GM19467 (cell line): ENCODE data around the gene VSIG4.

Experiments used
- ATAC-seq: cut with Tn5 transposase; IDR thresholded peaks from one replicate; pipeline ENCODE4 v1.9.1; 2021; ENCODE audit warnings: mild to moderate bottlenecking, moderate library complexity; ENCODE audit not compliant: unreplicated experiment

The VSIG4 gene

GRCh38 chrX:66024570-66024969 is 15.3 kb downstream of the VSIG4 start:
- no peak for ATAC-seq

GRCh38 chrX:66024092-66024467 is 15.8 kb downstream of the VSIG4 start:
- no peak for ATAC-seq

DNA sequence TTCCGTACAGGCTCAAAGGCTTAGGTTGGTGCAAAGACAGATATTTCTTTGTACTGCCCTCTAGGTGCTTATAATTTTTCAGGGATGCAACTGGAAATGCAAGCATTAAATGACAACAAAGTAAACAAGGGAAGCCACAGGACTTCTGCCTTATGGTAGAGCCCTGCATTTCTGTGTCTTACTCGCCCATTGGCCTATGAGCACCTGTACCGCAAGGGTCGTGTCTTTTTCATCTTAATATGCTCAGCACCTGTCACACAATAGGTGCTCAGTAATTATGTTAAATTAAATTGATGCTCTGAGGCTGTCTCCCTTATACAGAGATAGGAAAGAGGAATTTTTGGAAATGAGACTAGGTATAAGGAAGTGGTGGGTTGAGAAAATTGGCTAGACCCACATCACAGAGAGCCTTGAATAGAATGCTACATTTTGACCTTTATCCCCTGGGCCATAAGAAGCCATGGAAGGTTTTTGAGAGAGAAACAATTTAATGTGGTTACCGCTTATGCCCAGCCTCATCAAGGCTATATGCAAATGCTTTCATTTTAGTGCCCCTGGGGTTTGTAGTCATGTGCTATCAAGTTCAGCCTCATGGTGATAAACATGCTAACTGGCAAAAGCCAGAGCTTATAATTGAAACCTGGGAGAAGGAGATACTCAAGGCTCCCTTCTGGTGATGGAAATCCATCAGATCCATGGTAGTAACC is 16.3 kb downstream of the VSIG4 start:
- no peak for ATAC-seq

GRCh38 chrX:66022632-66023384 is 17.1 kb downstream of the VSIG4 start:
- no peak for ATAC-seq

DNA sequence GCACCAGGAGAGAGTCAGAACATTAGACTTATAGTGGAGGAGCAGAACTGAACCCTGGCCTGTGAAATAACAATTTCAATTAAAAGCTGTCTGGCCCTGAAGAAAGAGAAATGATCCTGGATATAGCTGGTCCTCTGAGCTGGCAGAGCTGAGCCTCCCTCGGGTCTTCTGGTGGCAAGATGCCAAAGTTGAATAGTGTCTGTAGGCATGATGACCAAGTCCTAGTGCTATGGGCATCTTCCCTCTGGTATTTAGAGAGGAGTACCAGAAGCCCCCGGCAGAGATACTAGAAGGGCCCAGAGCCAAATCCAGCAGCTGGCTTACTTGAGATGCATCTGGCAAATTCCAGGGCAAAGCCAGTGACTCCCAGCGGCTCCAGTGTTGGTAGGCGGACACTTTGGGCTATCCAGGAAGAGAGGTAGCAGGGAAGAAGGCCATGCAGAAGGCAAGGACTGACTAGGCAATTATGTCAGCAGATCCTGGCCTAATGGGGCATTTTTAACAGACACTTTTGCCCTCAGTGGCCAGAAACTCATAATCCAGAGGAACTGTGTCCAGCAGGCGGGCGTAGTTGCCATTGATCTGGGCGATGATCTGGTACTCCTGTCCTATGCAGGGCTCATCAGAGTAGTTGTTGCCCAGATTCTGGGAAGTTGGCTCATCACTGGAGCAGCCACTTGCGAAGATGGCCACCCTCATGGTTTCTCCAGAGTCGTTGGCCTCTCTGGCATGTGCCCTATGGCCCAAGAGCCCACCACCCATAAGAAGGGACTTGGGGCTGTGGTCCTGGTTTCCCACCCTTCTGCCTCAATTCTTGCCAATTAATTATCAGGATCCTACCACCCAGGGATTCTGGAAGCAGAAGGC is 17.9 kb downstream of the VSIG4 start:
- ATAC-seq: no peak

DNA sequence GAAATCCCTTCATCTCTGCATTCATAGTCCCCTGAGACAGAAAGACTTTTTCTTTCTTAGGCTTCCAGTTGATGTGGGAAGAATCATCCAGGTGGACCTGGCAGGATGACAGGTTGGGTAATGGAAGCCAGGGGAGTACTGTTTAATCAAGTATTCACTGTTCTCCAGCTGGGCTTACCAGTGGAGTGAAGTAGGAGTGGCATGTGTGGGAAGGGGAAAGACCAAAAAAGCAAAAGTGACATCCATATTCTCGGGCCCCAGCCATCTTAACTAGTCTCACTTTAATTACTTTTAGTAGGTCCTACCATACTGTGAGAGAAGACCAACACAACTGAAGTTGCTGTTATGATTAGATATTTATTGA is 18.5 kb downstream of the VSIG4 start:
- no peak for ATAC-seq

DNA sequence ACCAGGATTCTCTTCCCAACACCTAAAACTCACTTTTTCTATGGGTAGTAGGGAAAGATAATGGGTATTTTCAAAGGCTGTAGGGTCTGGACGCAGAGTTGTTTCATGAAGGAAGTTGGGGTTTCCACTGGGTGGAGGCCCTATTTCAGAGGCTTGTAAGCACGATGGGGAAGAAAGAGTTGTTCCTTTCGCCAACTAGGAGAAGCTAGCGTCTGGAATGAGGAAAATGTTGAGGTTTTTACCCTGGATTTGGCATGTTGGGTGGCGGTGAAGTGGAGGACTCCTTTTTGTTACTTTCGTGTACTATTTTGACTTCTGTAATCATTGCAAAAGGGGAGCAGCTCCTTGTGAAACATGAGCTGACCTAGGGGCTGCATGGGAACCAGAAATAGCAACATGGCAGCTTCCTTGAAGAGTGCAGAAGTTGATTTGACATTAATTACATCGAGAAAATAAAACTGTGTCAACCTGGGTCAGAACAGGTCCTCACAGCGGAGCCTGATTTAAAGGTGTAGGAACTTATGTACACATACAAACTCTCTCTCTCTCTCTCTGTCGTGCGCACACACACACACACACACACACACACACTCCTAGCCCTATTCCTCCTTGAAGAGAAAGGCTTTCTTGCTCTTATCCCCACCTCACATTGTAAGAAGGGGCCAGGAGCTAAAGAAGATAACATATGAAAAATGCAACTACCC is 19.1 kb downstream of the VSIG4 start:
- ATAC-seq: no peak

GRCh38 chrX:66019974-66020373 is 19.9 kb downstream of the VSIG4 start:
- ATAC-seq: no peak

- ATAC-seq: no peak
These were observed 20.6 kb downstream of the VSIG4 start for GRCh38 chrX:66019310-66019652.

- ATAC-seq: no peak
These were observed 21.1 kb downstream of the VSIG4 start for GRCh38 chrX:66018585-66019309.

DNA sequence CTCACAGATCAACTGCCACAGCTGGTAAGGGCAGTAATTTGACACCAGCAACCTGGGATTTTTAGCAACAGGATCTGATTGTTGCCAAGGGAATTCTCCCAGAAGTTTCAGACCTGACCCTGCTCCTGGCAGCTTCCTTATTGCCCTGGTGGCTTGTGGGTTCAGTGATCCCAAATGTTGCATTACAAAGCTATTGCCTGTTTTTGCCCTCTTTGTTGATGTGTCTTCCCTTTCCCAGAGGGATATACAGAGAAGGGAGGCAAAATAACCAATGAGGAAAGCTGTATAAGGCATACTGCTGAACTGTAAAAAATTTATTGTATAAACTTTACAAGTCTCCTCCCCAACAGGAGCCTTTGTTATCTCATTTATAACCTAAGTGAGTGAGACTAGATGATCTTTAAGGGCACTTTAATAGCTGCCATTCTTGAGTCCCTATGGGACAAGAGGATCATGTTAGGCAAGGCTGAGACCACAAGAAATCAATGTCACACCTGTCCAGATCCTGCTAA is 22.2 kb downstream of the VSIG4 start:
- ATAC-seq: no peak

DNA sequence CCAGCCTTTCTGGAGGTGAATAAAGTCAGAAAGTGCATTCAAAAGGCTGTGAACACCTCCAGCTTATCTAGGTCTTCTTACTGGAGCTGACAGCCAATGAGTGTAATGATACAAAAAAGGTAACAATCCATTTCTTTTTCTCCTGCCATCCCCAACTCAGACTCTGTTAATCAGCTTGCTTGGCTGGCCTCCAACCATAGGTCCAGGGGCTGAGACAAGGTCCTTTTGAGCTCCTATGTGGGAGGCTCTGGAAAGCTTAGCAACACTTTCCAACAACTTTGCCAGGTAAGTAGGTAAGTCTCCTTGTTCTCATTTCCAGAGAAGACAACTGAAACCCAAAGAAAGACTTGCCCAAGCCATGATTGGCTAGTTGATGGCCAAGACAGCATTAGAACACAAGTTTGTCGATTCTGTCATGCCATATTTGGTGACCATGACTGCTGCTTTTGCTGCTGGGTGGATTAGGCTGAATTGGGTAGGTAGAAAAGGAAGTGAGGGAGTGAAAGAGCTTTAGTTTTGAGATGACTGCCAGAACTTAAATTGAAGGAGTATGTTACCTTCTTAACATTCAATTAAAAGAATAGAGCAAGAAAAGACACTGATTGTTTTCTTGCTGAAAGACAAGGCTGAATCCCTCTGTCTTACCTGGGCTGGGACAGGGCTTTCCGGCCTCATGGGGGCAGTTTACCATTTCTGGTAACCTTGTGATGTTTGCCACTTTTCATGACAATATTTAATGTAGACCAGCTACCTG is 22.8 kb downstream of the VSIG4 start:
- no peak for ATAC-seq

- ATAC-seq: peak; percentile 26
These were observed 23.8 kb downstream of the VSIG4 start for GRCh38 chrX:66015900-66016689.

GRCh38 chrX:66015152-66015831 is 24.6 kb downstream of the VSIG4 start:
- no peak for ATAC-seq

DNA sequence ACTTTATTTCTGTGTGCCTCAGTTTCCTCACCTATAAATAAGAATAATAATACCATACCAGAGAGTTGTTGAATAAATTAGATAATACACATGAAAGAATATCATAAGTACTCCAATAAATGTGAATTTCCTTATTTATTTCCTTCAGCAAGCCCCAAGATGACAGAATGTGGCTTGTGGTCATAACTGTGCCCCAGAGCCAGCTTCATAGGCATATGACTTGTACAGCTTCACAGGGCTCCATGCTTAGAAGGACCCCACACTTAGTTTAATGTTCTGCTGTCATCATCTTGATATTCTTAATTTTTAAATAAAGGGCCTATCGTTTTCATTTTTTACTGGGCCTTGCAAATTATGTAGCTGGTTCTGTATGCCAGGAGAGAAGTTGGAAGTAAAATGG is 25.3 kb downstream of the VSIG4 start:
- ATAC-seq: no peak

DNA sequence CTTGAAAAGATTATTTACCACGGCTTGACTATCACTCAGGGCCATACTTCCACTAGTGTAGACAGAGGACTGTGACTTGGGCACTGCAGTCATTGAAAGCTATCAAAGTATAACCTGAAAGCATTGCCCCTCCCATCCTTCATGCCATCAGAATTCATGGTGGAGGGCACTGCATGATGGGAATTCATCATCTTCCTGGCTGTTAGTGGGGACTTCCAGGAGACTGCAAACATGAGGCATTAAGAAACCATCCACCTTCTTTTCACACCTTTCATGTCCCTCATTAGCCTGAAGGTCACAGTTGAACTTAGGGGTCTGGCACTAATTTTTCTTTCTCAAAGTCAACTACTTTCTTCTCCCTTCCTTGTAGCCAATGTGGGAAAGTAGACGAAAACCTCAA is 25.8 kb downstream of the VSIG4 start:
- ATAC-seq: no peak

- no peak for ATAC-seq
These were observed 26.6 kb downstream of the VSIG4 start for GRCh38 chrX:66013194-66013816.

DNA sequence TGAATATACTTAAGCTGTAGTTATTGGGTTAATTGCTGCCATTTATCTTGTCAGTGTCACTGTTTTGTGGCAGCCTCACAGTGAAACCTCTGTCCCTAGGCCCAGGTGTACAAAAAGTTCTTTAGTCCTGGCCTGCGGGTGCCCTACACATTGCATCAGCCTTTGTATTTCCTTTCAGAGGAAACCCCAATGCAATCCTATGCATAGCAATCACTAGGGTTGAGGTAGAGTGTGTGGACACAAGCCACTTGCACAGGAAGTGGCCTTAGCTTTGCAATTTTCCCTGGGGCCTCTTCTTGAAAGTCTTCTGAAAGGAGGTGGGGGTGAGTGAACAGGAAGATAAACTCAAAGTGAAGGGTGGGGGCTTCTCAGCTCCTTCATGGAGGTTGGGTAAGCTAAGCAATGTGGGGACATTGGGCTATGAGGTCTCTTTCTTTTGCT is 27.8 kb downstream of the VSIG4 start:
- peak; percentile 56 for ATAC-seq
